Neural cell (in vitro differentiated cells): ENCODE data around the gene CYGB. TPM values are rescaled to one million over a fixed set of nuclear protein-coding genes. Genes with fewer than 3 reads are reported as not detected.

Source experiments
- H2AFZ ChIP-seq: fragments of 200-600, 300-800 bp; sonication (generic), shearing (Covaris generic); 2 replicates; pipeline ENCODE4 v1.6.0; 2014; ENCODE audit warnings: low read depth, mild to moderate bottlenecking, antibody characterized with exemption, low read length, moderate library complexity
- H3F3A ChIP-seq: fragments of 200-600 bp; shearing (Covaris generic); 2 replicates; pipeline ENCODE4 v1.6.1; 2016; ENCODE audit warnings: mild to moderate bottlenecking, moderate library complexity, mixed read lengths, antibody characterized with exemption, low read length; ENCODE audit not compliant: insufficient read depth, poor library complexity, severe bottlenecking
- H3K27ac ChIP-seq: fragments of 200-600, 300-800 bp; sonication (generic), shearing (Covaris generic); 2 replicates; pipeline ENCODE4 v1.5.1; 2014; ENCODE audit warnings: mild to moderate bottlenecking, low read length, moderate library complexity
- H3K27me3 ChIP-seq: fragments of 300-800, 200-600 bp; sonication (generic), shearing (Covaris generic); 2 replicates; pipeline ENCODE4 v1.6.0; 2014; ENCODE audit warnings: mild to moderate bottlenecking, low read depth, low read length, moderate library complexity; ENCODE audit not compliant: insufficient read depth
- H3K36me3 ChIP-seq: fragments of 300-800, 200-600 bp; sonication (generic), shearing (Covaris generic); 2 replicates; pipeline ENCODE4 v1.5.1; 2014; ENCODE audit warnings: mild to moderate bottlenecking, antibody characterized with exemption, low read length, moderate library complexity; ENCODE audit not compliant: insufficient read depth
- H3K4me2 ChIP-seq: fragments of 300-800, 200-600 bp; sonication (generic), shearing (Covaris generic); 2 replicates; pipeline ENCODE4 v1.6.0; 2014; ENCODE audit warnings: mild to moderate bottlenecking, low read length
- H3K4me3 ChIP-seq: fragments of 300-800, 200-600 bp; sonication (generic), shearing (Covaris generic); 2 replicates; pipeline ENCODE4 v1.5.1; 2014; ENCODE audit warnings: mild to moderate bottlenecking, low read length, moderate library complexity
- H3K79me2 ChIP-seq: fragments of 200-600 bp; shearing (Covaris generic); replicated peaks from 2 replicates; pipeline ENCODE4 v1.6.0; 2014; ENCODE audit warnings: mild to moderate bottlenecking, low read length, moderate library complexity; ENCODE audit not compliant: insufficient read depth
- H3K9ac ChIP-seq: fragments of 300-800, 200-600 bp; sonication (generic), shearing (Covaris generic); 2 replicates; pipeline ENCODE4 v1.6.1; 2016; ENCODE audit warnings: mild to moderate bottlenecking, low read length, mixed read lengths
- H3K9me2 ChIP-seq: fragments of 200-600 bp; shearing (Covaris generic); 2 replicates; pipeline ENCODE4 v1.6.1; 2016; ENCODE audit warnings: mild to moderate bottlenecking, low read length, mixed read lengths; ENCODE audit not compliant: insufficient read depth
- H3K9me3 ChIP-seq: fragments of 200-600, 300-800 bp; sonication (generic), shearing (Covaris generic); 2 replicates; pipeline ENCODE4 v1.6.1; 2016; ENCODE audit warnings: mild to moderate bottlenecking, mixed run types, low read length, moderate library complexity, mixed read lengths
- H4K20me1 ChIP-seq: fragments of 200-600 bp; shearing (Covaris generic); 2 replicates; pipeline ENCODE4 v1.6.1; 2016; ENCODE audit warnings: mild to moderate bottlenecking, mixed run types; ENCODE audit not compliant: insufficient read depth
- CTCF ChIP-seq: fragments of 450-650 bp; IDR thresholded peaks from 2 replicates; pipeline ENCODE4 v1.5.1; 2014; ENCODE audit warnings: antibody characterized with exemption, mild to moderate bottlenecking, moderate library complexity; ENCODE audit not compliant: poor library complexity, severe bottlenecking
- EP300 ChIP-seq: fragments of 450-650 bp; conservative IDR thresholded peaks from 2 replicates; pipeline ENCODE4 v1.6.1; 2014; ENCODE audit warnings: antibody characterized with exemption, mild to moderate bottlenecking, moderate library complexity; ENCODE audit not compliant: poor library complexity, severe bottlenecking
- EZH2 ChIP-seq: fragments of 200-600, 300-800 bp; shearing (Covaris generic), sonication (generic); IDR thresholded peaks from 2 replicates; pipeline ENCODE4 v1.6.1; 2014; ENCODE audit warnings: antibody characterized with exemption, low read length, borderline replicate concordance, mild to moderate bottlenecking; ENCODE audit not compliant: insufficient read depth, poor library complexity, severe bottlenecking
- MXI1 ChIP-seq: fragments of 450-650 bp; conservative IDR thresholded peaks from 2 replicates; pipeline ENCODE4 v1.6.1; 2014; ENCODE audit warnings: antibody characterized with exemption, mild to moderate bottlenecking; ENCODE audit not compliant: poor library complexity, severe bottlenecking
- POLR2AphosphoS5 ChIP-seq: IDR thresholded peaks from 2 replicates; pipeline ENCODE4 v1.6.1; 2012
- RAD21 ChIP-seq: fragments of 450-650 bp; conservative IDR thresholded peaks from 2 replicates; pipeline ENCODE4 v1.6.1; 2014; ENCODE audit warnings: antibody characterized with exemption, mild to moderate bottlenecking, moderate library complexity
- REST ChIP-seq: IDR thresholded peaks from 2 replicates; pipeline ENCODE4 v1.6.1; 2012; ENCODE audit warnings: borderline replicate concordance
- SMC3 ChIP-seq: fragments of 450-650 bp; conservative IDR thresholded peaks from 2 replicates; pipeline ENCODE4 v1.6.1; 2014; ENCODE audit warnings: antibody characterized with exemption, mild to moderate bottlenecking, moderate library complexity; ENCODE audit not compliant: poor library complexity
- TAF1 ChIP-seq: IDR thresholded peaks from 2 replicates; pipeline ENCODE4 v1.6.1; 2012; ENCODE audit warnings: low read depth
- polyA plus RNA-seq: library from polyadenylated mRNA; depleted of rRNA; stranded (reverse); fragments of >200 nt; gene quantifications from 2 replicates; pipeline ENCODE4 v1.2.3, GENCODE V29; 2014

The CYGB gene
- polyA plus RNA-seq, 1 donor from 2014 or later: 12.9 TPM

GRCh38 chr17:76500074-76500746 lies 37.3 kb downstream of the CYGB start:
- H3K27me3 ChIP-seq: peaks cover 29% of the 10 kb centered on the region

GRCh38 chr17:76499267-76499667 lies 38.2 kb downstream of the CYGB start:
- Histone ChIP-seq H3K79me2 (no peaks in the 10 kb centered on the region), H3K4me2 (no peak overlapping the region), H3K36me3 (no peaks in the 10 kb centered on the region), H3F3A (no peaks in the 10 kb centered on the region), H3K4me3 (no peak overlapping the region), H3K9me2 (no peaks in the 10 kb centered on the region), H3K27ac (no peak overlapping the region), H2AFZ (no peak overlapping the region), H3K9me3 (no peaks in the 10 kb centered on the region), H3K27me3 (peaks cover 29% of the 10 kb centered on the region), H4K20me1 (no peaks in the 10 kb centered on the region), H3K9ac (no peak overlapping the region)
- TF ChIP-seq TAF1 (no peak), REST (no peak), POLR2AphosphoS5 (no peak), CTCF (no peak), RAD21 (no peak), EP300 (no peak)

More at GRCh38 chr17:76500074-76500746, 37.3 kb downstream of the CYGB start:
- Histone ChIP-seq H3K27ac (no peak overlapping the region), H3K4me2 (no peak overlapping the region), H3K9me2 (no peaks in the 10 kb centered on the region), H3K9ac (no peak overlapping the region), H3K79me2 (no peaks in the 10 kb centered on the region), H3F3A (no peaks in the 10 kb centered on the region), H3K9me3 (no peaks in the 10 kb centered on the region), H3K4me3 (no peak overlapping the region), H3K36me3 (no peaks in the 10 kb centered on the region), H2AFZ (no peak overlapping the region), H4K20me1 (no peaks in the 10 kb centered on the region)
- no peak for TF ChIP-seq EP300
- no peak for TF ChIP-seq MXI1
- TF ChIP-seq CTCF: no peak
- TF ChIP-seq SMC3: no peak
- no peak for TF ChIP-seq POLR2AphosphoS5
- TF ChIP-seq RAD21: no peak
- TF ChIP-seq TAF1: no peak
- TF ChIP-seq REST: no peak
- TF ChIP-seq EZH2: no peak
